ENCODE results near the gene SATB2. TPM values are rescaled to one million over a fixed set of nuclear protein-coding genes. Genes with fewer than 3 reads are reported as not detected.

SATB2 gene
- total RNA-seq, 1 donor from 2014 or later, result 3.9 TPM

DNA sequence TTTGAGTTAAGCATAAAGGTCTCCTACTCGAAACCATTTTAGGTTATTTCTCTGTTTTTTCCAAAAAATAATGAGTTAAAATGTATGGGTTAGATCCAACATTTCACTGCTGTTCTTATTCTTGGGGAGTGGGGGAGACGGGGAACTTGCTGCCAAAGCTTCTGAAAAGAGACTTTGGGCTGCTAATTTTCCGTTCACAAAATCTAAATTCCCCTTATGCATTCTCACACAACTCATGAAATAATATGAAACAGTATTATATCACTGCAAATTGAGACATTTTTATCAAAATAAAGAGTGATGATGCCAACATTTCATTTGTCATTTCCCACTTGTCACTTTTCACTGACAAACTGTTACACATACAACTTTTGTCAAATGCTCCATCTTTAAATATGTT, 7.8 kb downstream of the SATB2 start:
- Histone ChIP-seq H3K36me3 (no peaks in the 10 kb centered on the region), H3K4me3 (no peak overlapping the region), H3K27me3 (peaks cover 58% of the 10 kb centered on the region), H3K4me1 (no peaks in the 10 kb centered on the region), H3K9me3 (no peaks in the 10 kb centered on the region), H3K27ac (no peak overlapping the region)
- DNase-seq (no peak), ATAC-seq (no peak)
- intact Hi-C loops (cut with DNase I), result no loop called here
- TF ChIP-seq, protein P1, sequence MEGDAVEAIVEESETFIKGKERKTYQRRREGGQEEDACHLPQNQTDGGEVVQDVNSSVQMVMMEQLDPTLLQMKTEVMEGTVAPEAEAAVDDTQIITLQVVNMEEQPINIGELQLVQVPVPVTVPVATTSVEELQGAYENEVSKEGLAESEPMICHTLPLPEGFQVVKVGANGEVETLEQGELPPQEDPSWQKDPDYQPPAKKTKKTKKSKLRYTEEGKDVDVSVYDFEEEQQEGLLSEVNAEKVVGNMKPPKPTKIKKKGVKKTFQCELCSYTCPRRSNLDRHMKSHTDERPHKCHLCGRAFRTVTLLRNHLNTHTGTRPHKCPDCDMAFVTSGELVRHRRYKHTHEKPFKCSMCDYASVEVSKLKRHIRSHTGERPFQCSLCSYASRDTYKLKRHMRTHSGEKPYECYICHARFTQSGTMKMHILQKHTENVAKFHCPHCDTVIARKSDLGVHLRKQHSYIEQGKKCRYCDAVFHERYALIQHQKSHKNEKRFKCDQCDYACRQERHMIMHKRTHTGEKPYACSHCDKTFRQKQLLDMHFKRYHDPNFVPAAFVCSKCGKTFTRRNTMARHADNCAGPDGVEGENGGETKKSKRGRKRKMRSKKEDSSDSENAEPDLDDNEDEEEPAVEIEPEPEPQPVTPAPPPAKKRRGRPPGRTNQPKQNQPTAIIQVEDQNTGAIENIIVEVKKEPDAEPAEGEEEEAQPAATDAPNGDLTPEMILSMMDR (IDR thresholded peaks at IDR 0.05), result no peak

DNA sequence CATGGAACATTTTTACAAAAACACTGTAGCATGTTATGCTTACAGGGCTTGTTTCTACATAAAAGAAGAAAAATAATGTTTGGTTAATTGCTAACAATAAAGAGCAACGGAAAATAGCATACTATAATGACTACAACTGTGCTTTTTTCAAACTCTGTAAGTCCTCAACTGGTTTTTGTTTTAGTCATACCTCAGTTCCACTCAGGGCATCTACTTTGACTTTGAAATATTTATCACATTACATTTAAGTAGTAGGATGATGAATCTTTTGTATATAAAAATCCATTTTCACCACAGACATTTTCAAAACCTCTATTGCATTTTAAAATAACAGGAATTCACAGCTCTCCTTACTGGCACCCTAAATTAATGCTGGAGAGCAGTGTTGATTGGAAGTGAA, 8.3 kb downstream of the SATB2 start:
- H3K36me3 ChIP-seq, result no peaks in the 10 kb centered on the region
- H3K4me3 ChIP-seq, result no peak overlapping the region
- no peak overlapping the region for H3K27ac ChIP-seq
- no peak for DNase-seq
- peaks cover 53% of the 10 kb centered on the region for H3K27me3 ChIP-seq
- no peaks in the 10 kb centered on the region for H3K9me3 ChIP-seq
- TF ChIP-seq, protein P1 (IDR thresholded peaks at IDR 0.05), result no peak
- intact Hi-C loops (cut with DNase I), result no loop called here
- no peaks in the 10 kb centered on the region for H3K4me1 ChIP-seq
- ATAC-seq, result no peak

DNA sequence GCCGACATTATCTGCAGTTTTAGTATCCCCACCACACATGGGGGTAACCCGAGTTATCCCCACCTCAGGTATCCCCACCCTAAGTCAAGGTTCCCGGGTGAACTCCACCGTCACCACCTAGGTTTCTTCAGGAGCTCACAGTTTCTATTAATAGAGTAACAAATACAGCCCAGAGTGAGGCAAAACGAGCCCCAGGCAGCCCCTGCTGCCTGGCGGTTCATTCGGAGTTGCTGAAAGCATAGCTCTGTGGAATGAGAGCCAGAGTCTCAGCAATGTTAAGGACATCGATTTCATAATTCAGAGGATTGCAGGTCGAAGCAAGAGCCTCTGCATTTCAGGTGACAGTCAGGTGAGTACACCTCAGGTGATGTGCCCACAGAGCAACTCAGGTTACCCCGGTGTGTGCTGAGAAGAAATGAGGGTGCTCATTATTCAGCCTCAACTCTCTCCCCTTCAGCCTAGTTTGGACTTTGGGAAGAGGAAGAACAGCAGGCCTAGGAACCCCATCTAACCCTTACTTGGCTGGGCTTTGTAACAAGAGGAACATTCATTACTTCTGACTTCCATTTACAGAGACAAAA, 10.7 kb downstream of the SATB2 start:
- H3K4me1 ChIP-seq, result no peaks in the 10 kb centered on the region
- DNase-seq, result no peak
- H3K27me3 ChIP-seq, result peaks cover 29% of the 10 kb centered on the region
- no peaks in the 10 kb centered on the region for H3K36me3 ChIP-seq
- ATAC-seq, result no peak
- H3K27ac ChIP-seq, result no peak overlapping the region
- TF ChIP-seq, protein P1 (IDR thresholded peaks at IDR 0.05), result no peak
- intact Hi-C loops (cut with DNase I), result no loop called here
- no peak overlapping the region for H3K4me3 ChIP-seq
- H3K9me3 ChIP-seq, result no peaks in the 10 kb centered on the region

DNA sequence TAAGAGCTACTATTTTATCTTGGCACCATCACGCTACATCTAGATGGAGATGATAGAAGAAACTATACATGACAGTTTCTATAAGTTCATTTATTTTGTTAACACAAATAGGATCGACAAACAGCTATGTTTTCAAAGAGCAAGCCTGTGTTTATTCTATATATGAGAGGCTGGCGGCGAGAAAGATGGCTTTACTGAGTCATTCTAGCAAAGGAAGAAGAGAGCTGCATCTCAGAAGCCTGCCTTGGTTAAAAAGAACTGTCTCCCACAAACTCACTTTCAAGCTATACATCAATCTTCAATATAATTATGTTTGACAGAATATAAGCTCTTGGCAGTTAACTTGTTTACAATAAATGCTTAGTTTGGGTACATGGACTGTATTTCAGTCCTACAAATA, 13.0 kb downstream of the SATB2 start:
- intact Hi-C loops (cut with DNase I), result no loop called here
- H3K36me3 ChIP-seq, result no peaks in the 10 kb centered on the region
- DNase-seq (no peak), ATAC-seq (no peak)
- no peak overlapping the region for H3K27ac ChIP-seq
- peaks cover 11% of the 10 kb centered on the region for H3K27me3 ChIP-seq
- H3K4me3 ChIP-seq, result no peak overlapping the region
- TF ChIP-seq, protein P1 (IDR thresholded peaks at IDR 0.05), result no peak
- H3K9me3 ChIP-seq, result no peaks in the 10 kb centered on the region
- no peaks in the 10 kb centered on the region for H3K4me1 ChIP-seq

DNA sequence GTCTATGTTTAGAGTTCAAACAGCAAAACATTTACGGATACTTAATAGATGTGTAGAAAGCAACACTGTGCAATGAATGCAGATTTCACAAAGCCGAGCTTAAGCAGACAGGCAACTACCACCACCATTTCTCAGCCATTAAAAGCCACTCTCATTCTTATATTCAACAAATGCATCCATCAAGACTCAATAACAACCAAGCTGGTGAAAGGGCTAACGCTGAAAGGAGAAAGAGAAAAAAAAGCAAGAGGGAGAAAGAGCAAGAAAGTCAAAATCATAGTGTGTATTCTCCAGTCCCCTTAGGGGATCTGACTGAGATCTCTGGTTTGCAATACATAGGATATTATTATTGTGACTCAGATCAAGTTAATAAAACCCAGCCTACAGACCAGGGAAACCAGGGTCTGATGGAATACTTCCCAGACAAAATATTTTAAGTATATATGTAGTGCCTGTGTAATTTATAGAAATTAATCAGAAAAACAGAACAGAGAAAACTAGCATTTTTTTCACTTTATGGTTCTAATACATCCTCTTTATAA, 14.1 kb downstream of the SATB2 start:
- Histone ChIP-seq H3K27ac (no peak overlapping the region), H3K9me3 (no peaks in the 10 kb centered on the region), H3K36me3 (no peaks in the 10 kb centered on the region), H3K4me3 (no peak overlapping the region), H3K27me3 (peaks cover 3% of the 10 kb centered on the region), H3K4me1 (no peaks in the 10 kb centered on the region)
- intact Hi-C loops (cut with DNase I), result no loop called here
- TF ChIP-seq, protein P1 (IDR thresholded peaks at IDR 0.05), result no peak
- ATAC-seq (no peak), DNase-seq (no peak)

DNA sequence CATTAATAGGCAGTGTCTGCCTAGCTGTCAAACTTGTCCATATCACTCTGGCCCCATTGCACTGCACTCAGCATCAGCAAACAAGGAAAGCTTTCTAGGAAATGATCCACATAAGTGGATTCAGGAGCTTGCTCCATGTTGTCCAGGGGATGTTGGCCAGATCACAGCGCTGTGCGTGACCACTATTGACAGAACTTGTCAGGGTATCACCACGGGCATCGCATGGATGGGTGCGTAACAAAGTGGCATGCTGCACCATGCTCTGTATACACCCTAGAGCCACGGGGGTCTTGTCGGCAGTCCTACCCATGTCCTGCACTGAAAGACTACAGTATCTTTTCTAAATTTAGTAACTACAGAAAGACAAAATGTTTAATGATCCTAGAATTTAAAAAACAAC, 15.6 kb downstream of the SATB2 start:
- Histone ChIP-seq H3K36me3 (no peaks in the 10 kb centered on the region), H3K4me1 (no peaks in the 10 kb centered on the region), H3K4me3 (no peak overlapping the region), H3K27me3 (no peaks in the 10 kb centered on the region), H3K9me3 (no peaks in the 10 kb centered on the region), H3K27ac (no peak overlapping the region)
- ATAC-seq (no peak), DNase-seq (no peak)
- TF ChIP-seq, protein P1 (IDR thresholded peaks at IDR 0.05), result no peak
- intact Hi-C loops (cut with DNase I), result no loop called here

Data from upper lobe of right lung (tissue), 1 donor.